Left forelimb (tissue), 1 donor: ENCODE results near the gene CCDC136.

Source experiments
- DNase-seq: peaks from one replicate; pipeline ENCODE4 v3.0.0-alpha.2; 2018; ENCODE audit warnings: low spot score

Gene CCDC136

GRCh38 chr7:128845475-128845874 is 53.7 kb downstream of the CCDC136 start:
- no peak for DNase-seq

- DNase-seq = no peak
Measured at GRCh38 chr7:128845987-128846386, 54.2 kb downstream of the CCDC136 start.

- DNase-seq = no peak
Measured at GRCh38 chr7:128846781-128847444, 55.1 kb downstream of the CCDC136 start.

GRCh38 chr7:128847721-128848211 is 56.0 kb downstream of the CCDC136 start:
- no peak for DNase-seq

- no peak for DNase-seq
Measured at GRCh38 chr7:128848289-128849155, 56.8 kb downstream of the CCDC136 start.

GRCh38 chr7:128849156-128849515 is 57.4 kb downstream of the CCDC136 start:
- no peak for DNase-seq

- no peak for DNase-seq
Measured at GRCh38 chr7:128849804-128850490, 58.2 kb downstream of the CCDC136 start.

- DNase-seq = no peak
Measured at GRCh38 chr7:128852537-128853254, 60.9 kb downstream of the CCDC136 start.

GRCh38 chr7:128853799-128854198 is 62.0 kb downstream of the CCDC136 start:
- no peak for DNase-seq

- DNase-seq = no peak
Measured at GRCh38 chr7:128854396-128854795, 62.6 kb downstream of the CCDC136 start.

- no peak for DNase-seq
Measured at GRCh38 chr7:128855559-128855958, 63.8 kb downstream of the CCDC136 start.

- DNase-seq = no peak
Measured at GRCh38 chr7:128856001-128856718, 64.4 kb downstream of the CCDC136 start.

GRCh38 chr7:128858380-128859231 is 66.8 kb downstream of the CCDC136 start:
- no peak for DNase-seq

- DNase-seq = no peak
Measured at GRCh38 chr7:128859232-128860157, 67.7 kb downstream of the CCDC136 start.

- no peak for DNase-seq
Measured at GRCh38 chr7:128860158-128861073, 68.6 kb downstream of the CCDC136 start.

- no peak for DNase-seq
Measured at GRCh38 chr7:128861957-128862570, 70.3 kb downstream of the CCDC136 start.

- peak; percentile 99 for DNase-seq
Measured at GRCh38 chr7:128862571-128863432, 71.0 kb downstream of the CCDC136 start, which contains the start of gene ATP6V1F. Gene ATP6V1F (plus strand): TSS chr7:128862856. CDS start chr7:128862905, 49 bp downstream.
